Hypothalamus (tissue), 51 donors: Measurements from ENCODE around the gene ARMC9.
"Not testable (repeated sequence)": the region's sequence is repeated elsewhere in the genome, so short reads cannot be mapped to it uniquely, and the experiment has no call there.

ENCODE experiments used
- DNase-seq, 51 donors: peaks; one replicate each; lab custom pipeline; 2025; lab: John Stamatoyannopoulos, UW

The ARMC9 gene

GRCh38 chr2:231198291-231199173, at the start of gene ARMC9:
ARMC9 (plus strand) TSS chr2:231198631; CDS start chr2:231206239, 7,608 bp downstream.
- DNase-seq, result peak in 48 of 51 donors; percentile 20 to 84 (median 60)

- DNase-seq, result no peak
These were observed 45.5 kb upstream of the ARMC9 start for GRCh38 chr2:231152800-231153557.

GRCh38 chr2:231159306-231159705, 39.1 kb upstream of the ARMC9 start:
- no peak for DNase-seq

GRCh38 chr2:231160701-231161100, 37.7 kb upstream of the ARMC9 start:
- DNase-seq, result no peak

- no peak for DNase-seq
These were observed 37.1 kb upstream of the ARMC9 start for GRCh38 chr2:231161252-231161839.

- DNase-seq, result no peak
These were observed 36.5 kb upstream of the ARMC9 start for GRCh38 chr2:231161877-231162329.

GRCh38 chr2:231163011-231163410, 35.4 kb upstream of the ARMC9 start:
- DNase-seq, result no peak

- DNase-seq, result no peak
These were observed 34.9 kb upstream of the ARMC9 start for GRCh38 chr2:231163414-231164095.

- no peak for DNase-seq
These were observed 30.5 kb upstream of the ARMC9 start for GRCh38 chr2:231167745-231168459.

GRCh38 chr2:231168460-231169139, 29.8 kb upstream of the ARMC9 start:
- no peak for DNase-seq

- no peak for DNase-seq
These were observed 28.9 kb upstream of the ARMC9 start for GRCh38 chr2:231169488-231169887.

GRCh38 chr2:231170055-231170454, 28.4 kb upstream of the ARMC9 start:
- DNase-seq, result no peak

- no peak for DNase-seq
These were observed 26.4 kb upstream of the ARMC9 start for GRCh38 chr2:231172025-231172424.

- DNase-seq, result no peak
These were observed 24.2 kb upstream of the ARMC9 start for GRCh38 chr2:231174211-231174651.

GRCh38 chr2:231176066-231176465, 22.4 kb upstream of the ARMC9 start:
- DNase-seq, result no peak

GRCh38 chr2:231177156-231178025, 21.0 kb upstream of the ARMC9 start:
- no peak for DNase-seq

GRCh38 chr2:231178805-231179204, 19.6 kb upstream of the ARMC9 start:
- DNase-seq, result not testable (repeated sequence)

- peak in 16 of 51 donors; percentile 7 to 53 (median 20) for DNase-seq
These were observed 16.4 kb upstream of the ARMC9 start for GRCh38 chr2:231181860-231182512.
